A673 (cell line): ENCODE data around the gene UBE2L5. TPM values are rescaled to one million over a fixed set of nuclear protein-coding genes. Genes with fewer than 3 reads are reported as not detected.

Experiments
- BruUV-seq: library from RNA; stranded (reverse); fragments of 400-500 nt; replicated peaks from 2 replicates; lab custom pipeline; 2021; lab: Mats Ljungman, UMichigan
- CTCF ChIA-PET: fragments of 300-600 bp; sonication (Branson Sonifier 250); formaldehyde crosslinking; loops from one replicate; lab custom pipeline; 2022; ENCODE audit warnings: antibody characterized with exemption; lab: Charles Lee
- POLR2A ChIA-PET: fragments of 300-600 bp; sonication (Branson Sonifier 250); formaldehyde crosslinking; loops from one replicate; lab custom pipeline; 2022; ENCODE audit warnings: antibody characterized with exemption; ENCODE audit not compliant: low non-redundant PET; lab: Charles Lee
- DNase-seq: peaks from one replicate; pipeline ENCODE4 v3.0.0-alpha.2; 2015; ENCODE audit warnings: low spot score
- H3K27ac ChIP-seq: fragments of 200-600 bp; sonication (generic); 2 replicates; pipeline ENCODE4 v1.5.1; 2016; ENCODE audit warnings: mixed run types, low read depth, mild to moderate bottlenecking, mixed read lengths, antibody characterized with exemption, low read length; ENCODE audit not compliant: poor library complexity, severe bottlenecking
- H3K27me3 ChIP-seq: fragments of 200-600 bp; sonication (generic); replicated peaks from 2 replicates; pipeline ENCODE4 v1.6.1; 2017; ENCODE audit warnings: mixed run types, low read depth, mild to moderate bottlenecking, mixed read lengths, antibody characterized with exemption, low read length; ENCODE audit not compliant: insufficient read depth, poor library complexity
- H3K36me3 ChIP-seq: fragments of 200-600 bp; sonication (generic); 2 replicates; pipeline ENCODE4 v1.6.1; 2016; ENCODE audit warnings: mixed run types, mild to moderate bottlenecking, mixed read lengths, antibody characterized with exemption, low read length; ENCODE audit not compliant: insufficient read depth, poor library complexity, severe bottlenecking
- H3K4me1 ChIP-seq: fragments of 200-600 bp; sonication (generic); 2 replicates; pipeline ENCODE4 v1.6.1; 2017; ENCODE audit warnings: mixed run types, mild to moderate bottlenecking, mixed read lengths, antibody characterized with exemption, low read length; ENCODE audit not compliant: insufficient read depth, poor library complexity, severe bottlenecking
- H3K4me3 ChIP-seq: fragments of 200-600 bp; sonication (generic); 2 replicates; pipeline ENCODE4 v1.5.1; 2016; ENCODE audit warnings: low read depth, mixed run types, mild to moderate bottlenecking, mixed read lengths, low read length; ENCODE audit not compliant: poor library complexity, severe bottlenecking
- H3K9me3 ChIP-seq: fragments of 200-600 bp; sonication (generic); 2 replicates; pipeline ENCODE4 v1.6.1; 2016; ENCODE audit warnings: mixed run types, low read depth, mild to moderate bottlenecking, mixed read lengths, antibody characterized with exemption, low read length; ENCODE audit not compliant: poor library complexity, severe bottlenecking
- EZH2 ChIP-seq: fragments of 200-600 bp; sonication (generic); IDR thresholded peaks from 2 replicates; pipeline ENCODE4 v1.6.1; 2017; ENCODE audit warnings: borderline replicate concordance, low read depth, mild to moderate bottlenecking, mixed read lengths, antibody characterized with exemption, low read length; ENCODE audit not compliant: poor library complexity, severe bottlenecking
- intact Hi-C: fragments of 100-400 bp; cut with micrococcal nuclease; formaldehyde crosslinking; loops from one replicate; pipeline ENCODE4 v1.10.0; 2022; ENCODE audit not compliant: unreplicated experiment
- total RNA-seq: library from RNA; stranded (reverse); gene quantifications from 2 replicates; pipeline ENCODE4 v1.2.3, GENCODE V29; 2021
- TF ChIP-seq, protein P1 (sequence below): fragments of 300-800, 200-600 bp; sonication (generic); conservative IDR thresholded peaks from 2 replicates; pipeline ENCODE4 v1.5.1; 2017; ENCODE audit warnings: low read depth, mild to moderate bottlenecking, antibody characterized with exemption, low read length, moderate library complexity, mixed read lengths

Gene UBE2L5
- total RNA-seq, 1 experiment from 2014 or later = 0.21 TPM

DNA sequence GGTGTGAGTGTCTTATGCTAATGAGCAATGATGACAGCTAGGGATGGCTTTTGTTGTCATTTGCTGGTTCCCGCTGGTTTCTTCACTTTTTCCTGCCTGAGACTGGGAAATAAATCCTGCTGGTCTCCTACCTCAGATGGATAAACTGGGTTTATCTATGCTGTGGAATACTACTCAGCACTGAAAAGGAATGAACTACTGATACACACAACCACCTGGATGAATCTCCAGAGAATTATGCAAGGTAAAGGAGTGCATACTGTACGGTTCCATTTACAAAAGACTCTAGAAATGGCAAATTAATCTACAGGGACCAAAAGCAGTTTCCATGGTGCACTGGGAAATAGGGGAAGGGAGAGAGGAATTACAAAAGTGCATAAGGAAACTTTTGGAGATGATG is 41.2 kb upstream of the UBE2L5 start:
- no peaks in the 10 kb centered on the region for H3K9me3 ChIP-seq
- BruUV-seq = no TSS peak
- peaks cover 4% of the 10 kb centered on the region for H3K4me1 ChIP-seq
- intact Hi-C loops = no loop called here
- no peaks in the 10 kb centered on the region for H3K27me3 ChIP-seq
- H3K36me3 ChIP-seq = no peaks in the 10 kb centered on the region
- ChIA-PET CTCF (no interaction called here), POLR2A (interaction anchor here (0.5 kb wide), 1 partner anchor 550 kb away, joined by 3 read pairs; no protein-coding TSS in a partner anchor)
- H3K4me3 ChIP-seq = no peak overlapping the region
- no peak for DNase-seq
- TF ChIP-seq, protein P1, sequence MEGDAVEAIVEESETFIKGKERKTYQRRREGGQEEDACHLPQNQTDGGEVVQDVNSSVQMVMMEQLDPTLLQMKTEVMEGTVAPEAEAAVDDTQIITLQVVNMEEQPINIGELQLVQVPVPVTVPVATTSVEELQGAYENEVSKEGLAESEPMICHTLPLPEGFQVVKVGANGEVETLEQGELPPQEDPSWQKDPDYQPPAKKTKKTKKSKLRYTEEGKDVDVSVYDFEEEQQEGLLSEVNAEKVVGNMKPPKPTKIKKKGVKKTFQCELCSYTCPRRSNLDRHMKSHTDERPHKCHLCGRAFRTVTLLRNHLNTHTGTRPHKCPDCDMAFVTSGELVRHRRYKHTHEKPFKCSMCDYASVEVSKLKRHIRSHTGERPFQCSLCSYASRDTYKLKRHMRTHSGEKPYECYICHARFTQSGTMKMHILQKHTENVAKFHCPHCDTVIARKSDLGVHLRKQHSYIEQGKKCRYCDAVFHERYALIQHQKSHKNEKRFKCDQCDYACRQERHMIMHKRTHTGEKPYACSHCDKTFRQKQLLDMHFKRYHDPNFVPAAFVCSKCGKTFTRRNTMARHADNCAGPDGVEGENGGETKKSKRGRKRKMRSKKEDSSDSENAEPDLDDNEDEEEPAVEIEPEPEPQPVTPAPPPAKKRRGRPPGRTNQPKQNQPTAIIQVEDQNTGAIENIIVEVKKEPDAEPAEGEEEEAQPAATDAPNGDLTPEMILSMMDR = no peak
- no peak for TF ChIP-seq EZH2
- no peak overlapping the region for H3K27ac ChIP-seq

DNA sequence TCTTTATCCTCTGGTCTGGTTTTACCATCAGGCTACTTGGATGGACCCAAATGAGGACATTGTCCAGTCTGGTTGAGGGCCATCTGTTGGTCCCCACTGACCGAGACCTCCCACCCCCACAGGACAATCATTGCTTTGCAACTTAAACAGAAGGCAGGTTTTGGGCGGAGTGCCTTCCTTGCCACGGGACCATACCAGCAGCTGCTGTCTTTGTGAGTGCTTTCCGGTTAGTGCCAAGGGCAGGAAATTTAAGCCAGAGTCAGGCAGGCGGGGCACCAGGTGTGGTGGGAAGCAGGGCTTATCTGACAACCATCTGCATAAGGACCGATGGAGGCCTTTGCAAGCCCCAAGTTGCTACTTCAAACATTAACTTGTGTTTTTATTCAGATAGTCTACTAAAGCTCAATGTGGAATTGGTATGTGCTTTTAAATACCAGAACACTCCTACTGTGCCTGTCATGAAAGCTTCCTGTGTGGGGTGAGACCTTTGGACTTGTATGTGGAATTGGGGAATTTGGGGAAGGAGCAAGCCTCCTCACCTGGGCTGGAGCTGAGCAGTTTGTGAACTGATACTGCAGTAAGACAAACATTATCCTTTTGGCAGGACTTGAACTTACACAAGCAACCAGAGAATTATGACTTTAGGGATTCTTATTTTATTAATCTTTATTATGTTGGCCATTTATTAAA is 39.3 kb upstream of the UBE2L5 start:
- intact Hi-C loops = no loop called here
- no peak overlapping the region for H3K27ac ChIP-seq
- no peaks in the 10 kb centered on the region for H3K27me3 ChIP-seq
- TF ChIP-seq, protein P1 = no peak
- no peak for TF ChIP-seq EZH2
- H3K36me3 ChIP-seq = no peaks in the 10 kb centered on the region
- no peaks in the 10 kb centered on the region for H3K9me3 ChIP-seq
- POLR2A ChIA-PET = no interaction called here
- DNase-seq = no peak
- BruUV-seq = no TSS peak
- no peak overlapping the region for H3K4me3 ChIP-seq
- peaks cover 4% of the 10 kb centered on the region for H3K4me1 ChIP-seq
- CTCF ChIA-PET = no interaction called here

DNA sequence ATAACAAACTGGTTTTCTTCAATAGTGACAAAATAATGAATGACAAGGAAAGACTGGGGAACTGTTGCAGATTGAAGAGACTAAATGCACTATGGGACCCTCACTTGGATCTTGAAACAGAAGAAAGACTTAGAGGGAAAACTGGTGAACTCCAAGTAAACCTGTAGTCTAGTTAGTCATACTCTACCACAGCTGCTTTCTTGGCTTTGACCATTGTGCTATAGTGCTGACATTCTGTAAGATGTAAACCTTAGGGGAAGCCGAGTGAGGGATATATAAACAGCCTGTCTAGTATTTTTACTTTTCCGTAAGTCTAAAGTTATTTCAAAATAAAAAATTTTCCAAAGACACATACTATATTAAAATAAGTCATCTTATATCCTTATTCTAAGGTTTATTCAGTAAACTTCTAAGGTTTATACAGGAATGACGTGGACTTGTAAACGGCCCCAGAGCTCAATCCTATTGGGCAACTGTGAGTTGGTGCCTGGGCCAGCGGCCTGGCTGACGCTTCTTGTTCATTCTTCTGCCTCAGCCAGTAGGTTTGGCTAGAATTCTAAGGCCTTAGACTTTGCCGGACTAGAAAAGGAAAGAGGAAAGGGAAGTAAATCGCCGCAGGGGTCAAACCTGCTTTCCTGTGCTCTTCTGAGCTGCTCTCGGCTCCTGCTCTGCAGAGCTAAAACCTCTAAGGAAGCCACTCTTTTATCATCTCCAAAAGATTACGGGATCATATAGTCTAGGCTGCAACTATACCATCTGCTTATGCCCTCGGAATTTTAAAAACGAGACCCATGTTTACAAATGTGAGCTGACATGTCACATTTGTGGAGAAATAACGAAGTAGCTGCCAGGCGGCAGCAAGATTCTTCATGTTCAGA is 33.6 kb upstream of the UBE2L5 start:
- CTCF ChIA-PET = no interaction called here
- H3K36me3 ChIP-seq = no peaks in the 10 kb centered on the region
- H3K4me1 ChIP-seq = no peaks in the 10 kb centered on the region
- intact Hi-C loops = no loop called here
- no peak overlapping the region for H3K27ac ChIP-seq
- TF ChIP-seq, protein P1 = no peak
- TF ChIP-seq EZH2 = no peak
- no peaks in the 10 kb centered on the region for H3K27me3 ChIP-seq
- DNase-seq = no peak
- no TSS peak for BruUV-seq
- H3K9me3 ChIP-seq = no peaks in the 10 kb centered on the region
- H3K4me3 ChIP-seq = no peak overlapping the region
- POLR2A ChIA-PET = no interaction called here
